HL-60 (cell line): ENCODE measurements around the gene NFE2.

Source experiments
- DNase-seq, 2 experiments: peaks; one replicate each; pipeline ENCODE4 v3.0.0-alpha.2; 2010 to 2020; ENCODE audit warnings: low read depth in 1 of 2, low spot score in 1 of 2
- H3K27ac ChIP-seq: fragments of 250-450 bp; sonication (Bioruptor Pico); replicated peaks from 2 replicates; pipeline ENCODE4 v1.5.1; 2020; ENCODE audit warnings: mild to moderate bottlenecking, moderate library complexity
- H3K27me3 ChIP-seq: fragments of 250-450 bp; sonication (Bioruptor Pico); 2 replicates; pipeline ENCODE4 v1.5.1; 2021; ENCODE audit warnings: mild to moderate bottlenecking, moderate library complexity; ENCODE audit not compliant: insufficient read depth, poor library complexity, severe bottlenecking
- H3K4me3 ChIP-seq: replicated peaks from 2 replicates; pipeline ENCODE4 v1.5.1; 2011; ENCODE audit warnings: mild to moderate bottlenecking, control low read depth, low read length; ENCODE audit not compliant: insufficient read depth
- GABPA ChIP-seq: IDR thresholded peaks from 2 replicates; pipeline ENCODE4 v1.6.1; 2012; ENCODE audit warnings: low read depth
- POLR2AphosphoS5 ChIP-seq: IDR thresholded peaks from 2 replicates; pipeline ENCODE4 v1.6.1; 2012; ENCODE audit warnings: low read depth
- REST ChIP-seq: IDR thresholded peaks from 2 replicates; pipeline ENCODE4 v1.6.1; 2012; ENCODE audit warnings: low read depth; ENCODE audit not compliant: insufficient replicate concordance
- SPI1 ChIP-seq: IDR thresholded peaks from 2 replicates; pipeline ENCODE4 v1.6.1; 2012; ENCODE audit warnings: low read depth, mild to moderate bottlenecking, borderline replicate concordance
- TF ChIP-seq, protein P1 (sequence below): IDR thresholded peaks from one replicate; pipeline ENCODE4 v1.5.1; 2011; ENCODE audit warnings: low read length, control low read depth, inconsistent platforms; ENCODE audit not compliant: insufficient read depth

The NFE2 gene

GRCh38 chr12:54280468-54281260 is 20.2 kb downstream of the NFE2 start, which contains the start of gene HNRNPA1:
HNRNPA1 (plus strand) TSS chr12:54280726; CDS start chr12:54280808, 82 bp downstream.
- Histone ChIP-seq H3K27ac (peak within 1 kb of the TSS; percentile 99), H3K4me3 (peak within 1 kb of the TSS; percentile 74), H3K27me3 (no peaks in the 10 kb centered on the region)
- no peak for TF ChIP-seq SPI1
- TF ChIP-seq POLR2AphosphoS5: peak; percentile 96
- peak; percentile 82 for TF ChIP-seq REST
- peak; percentile 100 for DNase-seq

- Histone ChIP-seq H3K4me3 (peak within 1 kb of the TSS; percentile 74), H3K27me3 (no peaks in the 10 kb centered on the region), H3K27ac (peak within 1 kb of the TSS; percentile 99)
- peak; percentile 97 to 99 for DNase-seq
- TF ChIP-seq, protein P1, sequence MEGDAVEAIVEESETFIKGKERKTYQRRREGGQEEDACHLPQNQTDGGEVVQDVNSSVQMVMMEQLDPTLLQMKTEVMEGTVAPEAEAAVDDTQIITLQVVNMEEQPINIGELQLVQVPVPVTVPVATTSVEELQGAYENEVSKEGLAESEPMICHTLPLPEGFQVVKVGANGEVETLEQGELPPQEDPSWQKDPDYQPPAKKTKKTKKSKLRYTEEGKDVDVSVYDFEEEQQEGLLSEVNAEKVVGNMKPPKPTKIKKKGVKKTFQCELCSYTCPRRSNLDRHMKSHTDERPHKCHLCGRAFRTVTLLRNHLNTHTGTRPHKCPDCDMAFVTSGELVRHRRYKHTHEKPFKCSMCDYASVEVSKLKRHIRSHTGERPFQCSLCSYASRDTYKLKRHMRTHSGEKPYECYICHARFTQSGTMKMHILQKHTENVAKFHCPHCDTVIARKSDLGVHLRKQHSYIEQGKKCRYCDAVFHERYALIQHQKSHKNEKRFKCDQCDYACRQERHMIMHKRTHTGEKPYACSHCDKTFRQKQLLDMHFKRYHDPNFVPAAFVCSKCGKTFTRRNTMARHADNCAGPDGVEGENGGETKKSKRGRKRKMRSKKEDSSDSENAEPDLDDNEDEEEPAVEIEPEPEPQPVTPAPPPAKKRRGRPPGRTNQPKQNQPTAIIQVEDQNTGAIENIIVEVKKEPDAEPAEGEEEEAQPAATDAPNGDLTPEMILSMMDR: no peak
- TF ChIP-seq POLR2AphosphoS5 (peak; percentile 97), SPI1 (no peak), REST (peak; percentile 27), GABPA (0 out of 2 replicates have a peak, but pooled peaks have one; percentile 4)
Measured at GRCh38 chr12:54279632-54280467, 21.0 kb downstream of the NFE2 start, which contains the start of gene CBX5. CBX5 (minus strand) TSS chr12:54280122; CDS start chr12:54257650, 22,472 bp downstream.

DNA sequence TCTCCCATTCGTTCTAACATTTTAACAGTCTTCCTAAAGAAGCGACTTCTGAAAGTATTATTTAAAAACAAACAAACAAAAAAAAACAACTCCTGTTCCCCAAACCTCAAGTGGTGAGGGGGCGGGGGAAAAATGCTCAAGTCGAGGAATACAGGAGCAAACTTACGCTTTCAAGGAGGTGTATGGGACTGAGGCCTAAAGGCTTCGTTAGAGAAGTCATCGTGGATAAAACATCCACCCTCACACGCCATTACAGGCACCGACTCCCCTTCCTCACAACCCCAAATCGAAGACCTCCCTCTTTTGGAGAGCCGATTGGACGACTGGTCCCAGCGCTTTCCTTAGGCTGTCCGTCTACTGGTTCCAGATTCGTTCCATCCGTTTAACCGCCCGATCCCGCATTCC is 21.6 kb downstream of the NFE2 start:
- no peaks in the 10 kb centered on the region for H3K27me3 ChIP-seq
- no peak for DNase-seq
- H3K27ac ChIP-seq: peak overlapping the region; percentile 99
- peak overlapping the region; percentile 74 for H3K4me3 ChIP-seq
- TF ChIP-seq, protein P1: no peak
- TF ChIP-seq REST: no peak
- no peak for TF ChIP-seq POLR2AphosphoS5
- no peak for TF ChIP-seq GABPA
- TF ChIP-seq SPI1: no peak
